HepG2 (cell line): ENCODE data around the gene UBE2D4. TPM values are rescaled to one million over a fixed set of nuclear protein-coding genes. Genes with fewer than 3 reads are reported as not detected.

ENCODE experiments used
- ATRX ChIP-seq: sonication (generic); formaldehyde crosslinking; IDR thresholded peaks from 2 replicates; pipeline ENCODE4 v1.4.0; 2020; ENCODE audit warnings: missing genetic modification reagents, borderline replicate concordance
- BHLHE40 ChIP-seq: IDR thresholded peaks from 2 replicates; pipeline ENCODE4 v1.6.1; 2011; ENCODE audit warnings: low read length, improper control_type of control experiment
- DPF2 ChIP-seq: sonication (generic); formaldehyde crosslinking; IDR thresholded peaks from 2 replicates; pipeline ENCODE4 v1.4.0; 2020; ENCODE audit warnings: mild to moderate bottlenecking, low read depth, missing genetic modification reagents, borderline replicate concordance
- ERF ChIP-seq: IDR thresholded peaks from 2 replicates; pipeline ENCODE4 v1.6.1; 2018; ENCODE audit warnings: missing biosample characterization, missing genetic modification reagents
- GATAD2A ChIP-seq: IDR thresholded peaks from 2 replicates; pipeline ENCODE4 v1.6.1; 2016
- HMGA1 ChIP-seq: sonication (generic); formaldehyde crosslinking; conservative IDR thresholded peaks from 2 replicates; pipeline ENCODE4 v1.4.0; 2020; ENCODE audit warnings: missing genetic modification reagents
- HNRNPH1 ChIP-seq: fragments of 200-400 bp; formaldehyde crosslinking; optimal IDR thresholded peaks from 2 replicates; pipeline ENCODE3; 2017; ENCODE audit warnings: mild to moderate bottlenecking, low read depth, low read length
- MXD3 ChIP-seq: IDR thresholded peaks from 2 replicates; pipeline ENCODE4 v1.6.1; 2016; ENCODE audit warnings: mild to moderate bottlenecking, missing biosample characterization, missing genetic modification reagents
- POLR2G ChIP-seq: fragments of 200-400 bp; formaldehyde crosslinking; IDR thresholded peaks from 2 replicates; pipeline ENCODE4 v1.6.1; 2018; ENCODE audit warnings: mild to moderate bottlenecking, low read depth, low read length, moderate library complexity
- PRPF4 ChIP-seq: fragments of 200-400 bp; formaldehyde crosslinking; IDR thresholded peaks from 2 replicates; pipeline ENCODE4 v1.6.1; 2016; ENCODE audit warnings: low read length, low read depth; ENCODE audit not compliant: poor library complexity, severe bottlenecking
- RFX3 ChIP-seq: IDR thresholded peaks from 2 replicates; pipeline ENCODE4 v1.6.1; 2016; ENCODE audit warnings: missing biosample characterization, missing genetic modification reagents
- RXRB ChIP-seq: IDR thresholded peaks from 2 replicates; pipeline ENCODE4 v1.6.1; 2016; ENCODE audit warnings: borderline replicate concordance, missing genetic modification reagents, missing compliant biosample characterization
- SNAPC2 ChIP-seq: sonication (generic); formaldehyde crosslinking; IDR thresholded peaks from 2 replicates; pipeline ENCODE4 v1.8.1; 2022; ENCODE audit warnings: mild to moderate bottlenecking, missing genetic modification reagents
- SP4 ChIP-seq: sonication (generic); formaldehyde crosslinking; IDR thresholded peaks from 2 replicates; pipeline ENCODE4 v1.8.1; 2023; ENCODE audit warnings: mild to moderate bottlenecking, missing genetic modification reagents
- TBP ChIP-seq: sonication (generic); formaldehyde crosslinking; IDR thresholded peaks from 2 replicates; pipeline ENCODE4 v1.5.0; 2020; ENCODE audit warnings: missing genetic modification reagents
- THAP7 ChIP-seq: sonication (generic); formaldehyde crosslinking; IDR thresholded peaks from 2 replicates; pipeline ENCODE4 v1.8.1; 2023; ENCODE audit warnings: mild to moderate bottlenecking, missing genetic modification reagents
- TMF1 ChIP-seq: sonication (generic); formaldehyde crosslinking; IDR thresholded peaks from 2 replicates; pipeline ENCODE4 v1.8.1; 2022; ENCODE audit warnings: low read depth, missing genetic modification reagents
- XRCC5 ChIP-seq: fragments of 200-400 bp; formaldehyde crosslinking; optimal IDR thresholded peaks from 2 replicates; pipeline ENCODE3; 2017; ENCODE audit warnings: mild to moderate bottlenecking, low read length
- ZC3H13 ChIP-seq: sonication (generic); formaldehyde crosslinking; IDR thresholded peaks from 2 replicates; pipeline ENCODE4 v1.8.1; 2023; ENCODE audit warnings: mild to moderate bottlenecking, missing genetic modification reagents, moderate library complexity
- ZFP36L2 ChIP-seq: sonication (generic); formaldehyde crosslinking; IDR thresholded peaks from 2 replicates; pipeline ENCODE4 v1.4.0; 2020; ENCODE audit warnings: missing genetic modification reagents
- ZNF101 ChIP-seq: sonication (generic); formaldehyde crosslinking; IDR thresholded peaks from 2 replicates; pipeline ENCODE4 v1.4.0; 2020; ENCODE audit warnings: mild to moderate bottlenecking, low read depth, missing genetic modification reagents, borderline replicate concordance
- ZNF383 ChIP-seq: sonication (generic); formaldehyde crosslinking; IDR thresholded peaks from 2 replicates; pipeline ENCODE4 v1.4.0; 2020; ENCODE audit warnings: missing genetic modification reagents, mild to moderate bottlenecking, borderline replicate concordance
- ZNF547 ChIP-seq: sonication (generic); formaldehyde crosslinking; IDR thresholded peaks from 2 replicates; pipeline ENCODE4 v1.5.1; 2020; ENCODE audit warnings: mild to moderate bottlenecking, missing genetic modification reagents
- ZNF549 ChIP-seq: sonication (generic); formaldehyde crosslinking; IDR thresholded peaks from 2 replicates; pipeline ENCODE4 v1.5.0; 2020; ENCODE audit warnings: missing genetic modification reagents
- ZNF740 ChIP-seq: sonication (generic); formaldehyde crosslinking; IDR thresholded peaks from 2 replicates; pipeline ENCODE4 v1.4.0; 2020; ENCODE audit warnings: missing genetic modification reagents
- ZNF790 ChIP-seq: sonication (generic); formaldehyde crosslinking; IDR thresholded peaks from 2 replicates; pipeline ENCODE4 v1.8.0; 2022; ENCODE audit warnings: missing genetic modification reagents, mild to moderate bottlenecking, borderline replicate concordance
- ZNF878 ChIP-seq: sonication (generic); formaldehyde crosslinking; IDR thresholded peaks from 2 replicates; pipeline ENCODE4 v1.8.1; 2023; ENCODE audit warnings: mild to moderate bottlenecking, missing genetic modification reagents, moderate library complexity
- ZNF879 ChIP-seq: sonication (generic); formaldehyde crosslinking; IDR thresholded peaks from 2 replicates; pipeline ENCODE4 v1.8.1; 2023; ENCODE audit warnings: missing genetic modification reagents
- ZUFSP ChIP-seq: sonication (generic); formaldehyde crosslinking; IDR thresholded peaks from 2 replicates; pipeline ENCODE4 v1.9.0; 2021; ENCODE audit warnings: missing genetic modification reagents, mild to moderate bottlenecking, borderline replicate concordance
- polyA plus RNA-seq, 8 experiments: library from polyadenylated mRNA; depleted of rRNA in 3 of 8; stranded (reverse) in 7 of 8; unstranded in 1 of 8; fragments of >200 nt; fragmentation: Illumina TruSeq in 4 of 8; extraction: Trizol in 4 of 8; gene quantifications; 2 replicates each; pipeline versions ENCODE4 v1.2.1 to v1.2.3, GENCODE V29; 2011 to 2016; ENCODE audit warnings: low read depth in 4 of 8, missing spikeins in 1 of 8, mixed read lengths in 1 of 8; ENCODE audit not compliant: insufficient read depth in 1 of 8
- total RNA-seq, 5 experiments: library from RNA; depleted of rRNA; stranded (reverse); fragments of >200 nt; fragmentation: Illumina TruSeq; extraction: Trizol; gene quantifications; 2 replicates each; pipeline ENCODE4 v1.2.3, GENCODE V29; 2016; ENCODE audit warnings: low read depth in 1 of 5

The UBE2D4 gene
- total and polyA plus RNA-seq, 2 of the 13 experiments (the other 11 are each of a cell fraction or from before 2014, with no cell fraction given): 9.9 to 16.0 TPM

- TF ChIP-seq BHLHE40: peak; percentile 72; the same call in 1 of the 2 replicates
- peak; percentile 87 for TF ChIP-seq ERF (CRISPR knock-in tag)
- peak; percentile 57; the same call in 1 of the 2 replicates for TF ChIP-seq RXRB
- TF ChIP-seq SP4: peak; percentile 69; the same call in 1 of the 2 replicates
- TF ChIP-seq MXD3 (CRISPR knock-in tag): peak; percentile 71
- TF ChIP-seq ZNF740 (CRISPR knock-in tag): peak; percentile 55; the same call in 1 of the 2 replicates
- TF ChIP-seq ZNF878: peak; percentile 24; the same call in 1 of the 2 replicates
- 0 out of 2 replicates have a peak, but pooled peaks have one; percentile 53 for TF ChIP-seq ZNF549 (CRISPR knock-in tag)
- no peak for TF ChIP-seq PRPF4
- TF ChIP-seq ZNF101: no peak; the same call in none of the 2 replicates
- TF ChIP-seq ATRX: no peak
- TF ChIP-seq XRCC5: peak; percentile 58
- TF ChIP-seq ZFP36L2 (CRISPR knock-in tag): no peak
- TF ChIP-seq POLR2G: peak; percentile 98
- TF ChIP-seq TMF1: peak; percentile 95
- peak; percentile 93; the same call in 1 of the 2 replicates for TF ChIP-seq ZNF790
- no peak for TF ChIP-seq HMGA1 (CRISPR knock-in tag)
- TF ChIP-seq RFX3 (CRISPR knock-in tag): no peak
- TF ChIP-seq ZNF879 (CRISPR knock-in tag): peak; percentile 84
- no peak for TF ChIP-seq ZC3H13 (CRISPR knock-in tag)
- TF ChIP-seq ZNF547 (CRISPR knock-in tag): peak; percentile 88
- no peak for TF ChIP-seq TBP
- peak; percentile 32; the same call in 1 of the 2 replicates for TF ChIP-seq ZNF383
- TF ChIP-seq GATAD2A (CRISPR knock-in tag): 0 out of 2 replicates have a peak, but pooled peaks have one; percentile 10
- no peak for TF ChIP-seq DPF2 (CRISPR knock-in tag)
- TF ChIP-seq HNRNPH1: no peak
- TF ChIP-seq THAP7 (CRISPR knock-in tag): no peak
- peak; percentile 11; the same call in 1 of the 2 replicates for TF ChIP-seq SNAPC2 (CRISPR knock-in tag)
- TF ChIP-seq ZUFSP (CRISPR knock-in tag): no peak
Observed at GRCh38 chr7:43925984-43926797, at the start of gene UBE2D4 (continued).
